Muscle layer of duodenum (tissue), 2 donors: ENCODE data around the gene MBL2.

Experiments
- H3K27ac ChIP-seq: one replicate; pipeline ENCODE4 v1.7.0; 2013; ENCODE audit warnings: mild to moderate bottlenecking, low read length
- H3K27me3 ChIP-seq: one replicate; pipeline ENCODE4 v1.7.0; 2013; ENCODE audit warnings: low read depth, mild to moderate bottlenecking, control low read depth, low read length
- H3K36me3 ChIP-seq, 2 donors: one replicate each; pipeline ENCODE4 v1.7.0; 2013; ENCODE audit warnings: low read length in 2 of 2, control low read depth in 1 of 2, mild to moderate bottlenecking in 1 of 2; ENCODE audit not compliant: insufficient read depth in 2 of 2, control insufficient read depth in 1 of 2
- H3K4me1 ChIP-seq, 2 donors: one replicate each; pipeline ENCODE4 v1.7.0; 2013; ENCODE audit warnings: low read length in 2 of 2, mild to moderate bottlenecking in 2 of 2, control low read depth in 1 of 2, moderate library complexity in 1 of 2; ENCODE audit not compliant: insufficient read depth in 2 of 2, control insufficient read depth in 1 of 2
- H3K4me3 ChIP-seq, 2 donors: one replicate each; pipeline ENCODE4 v1.7.0; 2013; ENCODE audit warnings: low read length in 2 of 2, low read depth in 1 of 2, mild to moderate bottlenecking in 1 of 2
- H3K9me3 ChIP-seq, 2 donors: one replicate each; pipeline ENCODE4 v1.7.0; 2013; ENCODE audit warnings: low read length in 2 of 2, control low read depth in 1 of 2, mild to moderate bottlenecking in 1 of 2; ENCODE audit not compliant: control insufficient read depth in 1 of 2
- donor health status: healthy.

MBL2 gene

DNA sequence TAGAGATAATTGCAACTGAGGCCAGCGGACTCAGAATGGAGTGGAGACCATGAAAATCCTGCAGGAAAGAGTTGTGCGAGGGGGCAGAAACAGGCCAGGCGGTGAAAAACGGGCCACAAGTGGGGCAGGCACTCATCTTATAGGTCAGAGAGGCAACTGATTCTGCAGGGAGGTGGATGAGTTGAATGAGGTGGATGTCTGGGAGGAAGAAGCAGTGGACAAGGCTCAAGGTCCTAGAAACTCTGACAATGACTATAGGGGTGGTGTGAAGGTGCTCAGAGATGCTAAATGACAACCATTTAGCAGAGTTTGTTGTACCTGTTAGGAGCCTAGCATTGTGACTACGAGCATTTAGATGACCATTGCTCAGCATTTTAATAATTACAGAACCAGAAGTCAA is 33.6 kb downstream of the MBL2 start:
- H3K27ac ChIP-seq, result no peak overlapping the region
- H3K36me3 ChIP-seq, result no peaks in the 10 kb centered on the region
- no peak overlapping the region for H3K4me3 ChIP-seq
- H3K9me3 ChIP-seq, result peaks cover 0 to 2% of the 10 kb centered on the region in 2 donors
- H3K27me3 ChIP-seq, result no peaks in the 10 kb centered on the region
- H3K4me1 ChIP-seq, result no peaks in the 10 kb centered on the region

DNA sequence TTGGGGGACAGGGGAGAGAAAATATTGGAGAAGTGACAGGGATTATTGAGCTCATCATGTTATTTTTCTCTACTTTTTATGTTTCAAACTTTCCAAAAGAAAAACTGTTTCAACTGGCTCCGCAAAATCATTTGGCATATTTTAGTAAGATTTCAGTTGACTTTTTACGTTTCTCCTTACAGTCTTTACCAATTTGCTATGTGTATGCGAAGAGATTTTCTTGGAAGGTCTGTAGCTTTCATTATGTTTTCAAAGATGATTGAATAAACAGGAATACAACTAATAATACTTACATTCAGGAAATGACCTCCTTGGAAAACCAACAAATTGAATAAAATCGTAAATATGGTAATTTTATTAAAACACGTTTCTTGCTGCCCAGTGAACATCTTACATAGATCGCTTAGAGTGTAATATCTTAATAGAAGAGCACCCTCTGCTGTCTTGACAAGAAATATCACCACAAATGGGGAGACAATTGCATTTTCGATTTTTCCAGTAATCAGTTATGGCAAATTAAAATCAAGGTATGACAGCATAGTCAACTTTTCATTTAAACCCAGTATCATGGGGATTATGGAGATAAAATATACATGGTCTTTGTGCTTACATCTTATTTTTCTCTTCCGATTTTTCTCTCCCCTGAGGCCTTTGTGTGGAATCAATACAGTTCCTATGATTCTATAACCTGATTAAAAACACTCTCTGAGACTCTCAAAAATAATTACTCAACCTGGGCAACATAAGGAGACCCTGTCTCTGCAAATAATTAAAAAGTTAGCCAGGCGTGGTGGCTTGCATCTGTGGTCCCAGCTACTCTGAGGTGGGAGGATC is 43.1 kb downstream of the MBL2 start:
- H3K27me3 ChIP-seq, result no peaks in the 10 kb centered on the region
- H3K4me3 ChIP-seq, result no peak overlapping the region
- H3K36me3 ChIP-seq, result no peaks in the 10 kb centered on the region
- H3K4me1 ChIP-seq, result no peaks in the 10 kb centered on the region
- H3K9me3 ChIP-seq, result no peaks in the 10 kb centered on the region
- H3K27ac ChIP-seq, result no peak overlapping the region

DNA sequence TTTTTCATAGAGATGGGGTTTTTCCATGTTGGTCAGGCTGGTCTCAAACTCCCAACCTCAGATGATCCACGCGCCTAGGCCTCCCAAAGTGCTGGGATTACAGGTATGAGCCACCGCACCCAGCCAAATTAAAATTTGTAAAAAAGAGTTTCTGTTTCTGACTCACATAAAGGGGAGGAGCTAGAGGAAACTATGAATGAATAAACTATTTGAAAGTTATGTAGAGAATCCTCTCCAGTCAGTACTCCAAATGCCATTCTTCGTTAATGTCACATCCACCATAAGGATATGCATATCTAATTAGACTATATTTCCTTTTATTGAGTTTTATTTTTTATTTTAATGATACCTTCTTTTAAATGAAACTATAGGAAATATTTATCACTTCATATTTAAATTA is 52.6 kb downstream of the MBL2 start:
- Histone ChIP-seq H3K9me3 (peaks cover 0 to 4% of the 10 kb centered on the region in 2 donors), H3K27me3 (no peaks in the 10 kb centered on the region), H3K4me1 (no peaks in the 10 kb centered on the region), H3K4me3 (no peak overlapping the region), H3K36me3 (no peaks in the 10 kb centered on the region), H3K27ac (no peak overlapping the region)
